H1 (cell line): ENCODE data around the gene SBF2.

Experiments used
- CBX5 ChIP-seq: fragments of 300-800, 300-1000 bp; sonication (generic); IDR thresholded peaks from 2 replicates; pipeline ENCODE4 v1.7.1; 2016; ENCODE audit warnings: antibody characterized with exemption, low read length, low read depth
- CTCF ChIP-seq, 3 experiments: IDR thresholded peaks; 1 replicate in 2 of 3; 2 replicates in 1 of 3; pipeline versions ENCODE4 v1.5.1 to v1.6.1; 2011; ENCODE audit warnings: low read length in 3 of 3, mild to moderate bottlenecking in 3 of 3, inconsistent platforms in 2 of 3, low read depth in 1 of 3, moderate library complexity in 1 of 3; ENCODE audit not compliant: insufficient read depth in 1 of 3; ENCODE audit errors: control extremely low read depth in 1 of 3
- EZH2 ChIP-seq: fragments of 200-600 bp; sonication (generic); IDR thresholded peaks from 2 replicates; pipeline ENCODE4 v1.7.1; 2012; ENCODE audit warnings: low read depth, mild to moderate bottlenecking, moderate library complexity, low read length, inconsistent platforms; ENCODE audit not compliant: severe bottlenecking
- KDM1A ChIP-seq: fragments of 200-600, 300-600 bp; sonication (generic); IDR thresholded peaks from 2 replicates; pipeline ENCODE4 v1.7.1; 2016; ENCODE audit warnings: mild to moderate bottlenecking, low read length, borderline replicate concordance
- POLR2A ChIP-seq, 2 experiments: IDR thresholded peaks; 1 replicate in 1 of 2; 2 replicates in 1 of 2; pipeline ENCODE4 v1.6.1; 2011; ENCODE audit warnings: low read depth in 2 of 2, low read length in 2 of 2, mild to moderate bottlenecking in 2 of 2; ENCODE audit errors: control extremely low read depth in 1 of 2
- RAD21 ChIP-seq, 2 experiments: IDR thresholded peaks in 1 of 2; conservative IDR thresholded peaks in 1 of 2; 2 replicates each; pipeline ENCODE4 v1.6.1; 2011; ENCODE audit warnings: low read depth in 2 of 2, low read length in 2 of 2, improper control_type of control experiment in 1 of 2, inconsistent platforms in 1 of 2, mild to moderate bottlenecking in 1 of 2, moderate library complexity in 1 of 2
- TBP ChIP-seq: IDR thresholded peaks from 2 replicates; pipeline ENCODE4 v1.6.1; 2011; ENCODE audit warnings: low read depth, low read length, improper control_type of control experiment
- USF2 ChIP-seq: IDR thresholded peaks from 2 replicates; pipeline ENCODE4 v1.6.1; 2011; ENCODE audit warnings: low read length, improper control_type of control experiment
- YY1 ChIP-seq: IDR thresholded peaks from 2 replicates; pipeline ENCODE4 v1.6.1; 2011; ENCODE audit warnings: low read depth, mild to moderate bottlenecking, low read length

GRCh38 chr11:10160350-10160749, 133.7 kb downstream of the SBF2 start:
- TF ChIP-seq EZH2 (no peak), KDM1A (no peak), YY1 (no peak), TBP (no peak), CTCF (IDR thresholded peaks at IDR 0.05; ENCODE audit: control extremely low read depth in 1 of 3, insufficient read depth in 1 of 3, low read depth in 1 of 3, low read length in 3 of 3) (no peak), USF2 (no peak), CBX5 (no peak), POLR2A (IDR thresholded peaks at IDR 0.05; ENCODE audit: control extremely low read depth in 1 of 2, low read depth in 2 of 2, low read length in 2 of 2) (no peak), RAD21 (IDR thresholded peaks at IDR 0.05 in 1 of 2, conservative IDR thresholded peaks at IDR 0.05 in 1 of 2; ENCODE audit: low read depth in 2 of 2, low read length in 2 of 2) (no peak)
